Breast epithelium (tissue), 3 donors: ENCODE results near the gene C12orf57.

Experiments used
- POLR2A ChIP-seq: fragments of 450-650 bp; IDR thresholded peaks from one replicate; pipeline ENCODE4 v1.6.1; 2016; ENCODE audit warnings: antibody characterized with exemption, mild to moderate bottlenecking, moderate library complexity
- POLR2AphosphoS5 ChIP-seq, 3 donors: sonication (generic); formaldehyde crosslinking; IDR thresholded peaks; one replicate each; pipeline ENCODE4 v1.6.1; 2017; ENCODE audit warnings: antibody characterized with exemption in 3 of 3
- TF ChIP-seq, protein P1 (sequence below), 3 donors: fragments of 450-650 bp; IDR thresholded peaks; one replicate each; pipeline ENCODE4 v1.5.1; 2016 to 2017; ENCODE audit warnings: antibody characterized with exemption in 3 of 3, mild to moderate bottlenecking in 3 of 3, moderate library complexity in 3 of 3

DNA sequence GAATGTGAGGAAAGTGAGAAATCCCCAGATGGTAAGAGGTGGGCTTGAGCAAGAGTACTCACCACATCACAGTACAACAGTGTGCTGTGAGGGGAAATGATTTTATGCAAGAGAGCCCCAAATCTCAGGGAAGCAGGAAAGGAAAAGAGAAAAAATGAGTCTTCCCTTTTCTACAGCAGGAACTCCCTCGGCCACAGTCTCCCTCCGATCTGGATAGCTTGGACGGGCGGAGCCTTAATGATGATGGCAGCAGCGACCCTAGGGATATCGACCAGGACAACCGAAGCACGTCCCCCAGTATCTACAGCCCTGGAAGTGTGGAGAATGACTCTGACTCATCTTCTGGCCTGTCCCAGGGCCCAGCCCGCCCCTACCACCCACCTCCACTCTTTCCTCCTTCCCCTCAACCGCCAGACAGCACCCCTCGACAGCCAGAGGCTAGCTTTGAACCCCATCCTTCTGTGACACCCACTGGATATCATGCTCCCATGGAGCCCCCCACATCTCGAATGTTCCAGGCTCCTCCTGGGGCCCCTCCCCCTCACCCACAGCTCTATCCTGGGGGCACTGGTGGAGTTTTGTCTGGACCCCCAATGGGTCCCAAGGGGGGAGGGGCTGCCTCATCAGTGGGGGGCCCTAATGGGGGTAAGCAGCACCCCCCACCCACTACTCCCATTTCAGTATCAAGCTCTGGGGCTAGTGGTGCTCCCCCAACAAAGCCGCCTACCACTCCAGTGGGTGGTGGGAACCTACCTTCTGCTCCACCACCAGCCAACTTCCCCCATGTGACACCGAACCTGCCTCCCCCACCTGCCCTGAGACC lies 8.2 kb upstream of the C12orf57 start:
- TF ChIP-seq, protein P1, sequence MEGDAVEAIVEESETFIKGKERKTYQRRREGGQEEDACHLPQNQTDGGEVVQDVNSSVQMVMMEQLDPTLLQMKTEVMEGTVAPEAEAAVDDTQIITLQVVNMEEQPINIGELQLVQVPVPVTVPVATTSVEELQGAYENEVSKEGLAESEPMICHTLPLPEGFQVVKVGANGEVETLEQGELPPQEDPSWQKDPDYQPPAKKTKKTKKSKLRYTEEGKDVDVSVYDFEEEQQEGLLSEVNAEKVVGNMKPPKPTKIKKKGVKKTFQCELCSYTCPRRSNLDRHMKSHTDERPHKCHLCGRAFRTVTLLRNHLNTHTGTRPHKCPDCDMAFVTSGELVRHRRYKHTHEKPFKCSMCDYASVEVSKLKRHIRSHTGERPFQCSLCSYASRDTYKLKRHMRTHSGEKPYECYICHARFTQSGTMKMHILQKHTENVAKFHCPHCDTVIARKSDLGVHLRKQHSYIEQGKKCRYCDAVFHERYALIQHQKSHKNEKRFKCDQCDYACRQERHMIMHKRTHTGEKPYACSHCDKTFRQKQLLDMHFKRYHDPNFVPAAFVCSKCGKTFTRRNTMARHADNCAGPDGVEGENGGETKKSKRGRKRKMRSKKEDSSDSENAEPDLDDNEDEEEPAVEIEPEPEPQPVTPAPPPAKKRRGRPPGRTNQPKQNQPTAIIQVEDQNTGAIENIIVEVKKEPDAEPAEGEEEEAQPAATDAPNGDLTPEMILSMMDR (IDR thresholded peaks at IDR 0.05) = no peak
- no peak for TF ChIP-seq POLR2AphosphoS5 (IDR thresholded peaks at IDR 0.05)
- TF ChIP-seq POLR2A = no peak
